Measurements from ENCODE around the gene TM9SF1. TPM values are rescaled to one million over a fixed set of nuclear protein-coding genes. Genes with fewer than 3 reads are reported as not detected.
A peak's percentile ranks its signal among the peaks of the same experiment; 100 is the strongest.
"Not testable (repeated sequence)": the region's sequence is repeated elsewhere in the genome, so short reads cannot be mapped to it uniquely, and the experiment has no call there.

The TM9SF1 gene
- total RNA-seq, 2 donors from 2014 or later: 23.5 to 42.7 TPM

DNA sequence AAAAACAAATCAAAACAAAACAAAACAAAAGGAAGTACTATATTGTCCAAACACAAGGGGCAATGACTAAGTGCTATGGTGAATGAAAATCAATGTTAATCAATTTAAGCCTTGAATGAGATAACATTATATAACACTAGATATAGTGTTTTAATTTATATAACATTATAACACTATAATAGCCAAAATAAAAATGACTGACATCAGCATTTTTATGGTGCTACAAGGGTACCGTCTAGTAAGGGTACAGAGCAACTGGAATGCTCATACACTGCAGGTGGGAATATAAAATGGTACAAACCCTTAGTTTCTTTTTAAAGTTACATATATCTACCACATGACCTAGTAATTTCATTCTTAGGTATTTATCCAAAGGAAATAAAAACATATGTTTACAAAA is 31.2 kb upstream of the TM9SF1 start:
- H3K36me3 ChIP-seq: peaks cover 10% of the 10 kb centered on the region
- no peaks in the 10 kb centered on the region for H3K9me3 ChIP-seq
- TF ChIP-seq, protein P1, sequence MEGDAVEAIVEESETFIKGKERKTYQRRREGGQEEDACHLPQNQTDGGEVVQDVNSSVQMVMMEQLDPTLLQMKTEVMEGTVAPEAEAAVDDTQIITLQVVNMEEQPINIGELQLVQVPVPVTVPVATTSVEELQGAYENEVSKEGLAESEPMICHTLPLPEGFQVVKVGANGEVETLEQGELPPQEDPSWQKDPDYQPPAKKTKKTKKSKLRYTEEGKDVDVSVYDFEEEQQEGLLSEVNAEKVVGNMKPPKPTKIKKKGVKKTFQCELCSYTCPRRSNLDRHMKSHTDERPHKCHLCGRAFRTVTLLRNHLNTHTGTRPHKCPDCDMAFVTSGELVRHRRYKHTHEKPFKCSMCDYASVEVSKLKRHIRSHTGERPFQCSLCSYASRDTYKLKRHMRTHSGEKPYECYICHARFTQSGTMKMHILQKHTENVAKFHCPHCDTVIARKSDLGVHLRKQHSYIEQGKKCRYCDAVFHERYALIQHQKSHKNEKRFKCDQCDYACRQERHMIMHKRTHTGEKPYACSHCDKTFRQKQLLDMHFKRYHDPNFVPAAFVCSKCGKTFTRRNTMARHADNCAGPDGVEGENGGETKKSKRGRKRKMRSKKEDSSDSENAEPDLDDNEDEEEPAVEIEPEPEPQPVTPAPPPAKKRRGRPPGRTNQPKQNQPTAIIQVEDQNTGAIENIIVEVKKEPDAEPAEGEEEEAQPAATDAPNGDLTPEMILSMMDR (IDR thresholded peaks at IDR 0.05): no peak
- H3K4me1 ChIP-seq: peaks cover 0 to 10% of the 10 kb centered on the region in 2 donors
- H3K27ac ChIP-seq: no peak overlapping the region
- no peak for DNase-seq (ENCODE audit: low spot score)
- no peaks in the 10 kb centered on the region for H3K27me3 ChIP-seq
- no peak overlapping the region for H3K4me3 ChIP-seq

GRCh38 chr14:24224618-24225071 is 29.4 kb upstream of the TM9SF1 start:
- Histone ChIP-seq H3K27ac (peak overlapping the region in 1 of 2 donors; percentile 41), H3K4me1 (no peaks in the 10 kb centered on the region), H3K4me3 (no peak overlapping the region), H3K9me3 (no peaks in the 10 kb centered on the region), H3K27me3 (no peaks in the 10 kb centered on the region), H3K36me3 (peaks cover 10% of the 10 kb centered on the region)
- no peak for DNase-seq (ENCODE audit: low spot score)
- TF ChIP-seq, protein P1 (IDR thresholded peaks at IDR 0.05): no peak

- not testable (repeated sequence) for DNase-seq (ENCODE audit: low spot score)
Observed at GRCh38 chr14:24222987-24223386, 27.7 kb upstream of the TM9SF1 start.

DNA sequence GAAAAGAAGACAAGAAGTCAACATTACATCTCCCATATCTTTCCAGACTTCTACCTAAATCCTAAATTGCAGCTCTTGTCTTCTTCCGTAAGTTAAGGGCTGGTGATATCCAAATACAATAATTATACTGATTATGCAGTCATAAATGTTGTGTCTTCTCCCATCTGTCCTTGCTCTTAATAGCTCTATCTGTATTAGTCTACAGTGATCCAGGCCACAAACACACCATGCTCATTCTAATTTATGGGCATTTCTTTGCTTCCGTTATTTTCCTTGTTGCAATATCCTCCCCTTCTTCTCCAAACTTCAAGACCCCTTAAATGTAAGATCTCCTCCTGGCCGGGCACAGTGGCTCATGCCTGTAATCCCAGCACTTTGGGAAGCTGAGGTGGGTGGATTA is 24.3 kb upstream of the TM9SF1 start:
- Histone ChIP-seq H3K9me3 (no peaks in the 10 kb centered on the region), H3K4me1 (peaks cover 0 to 14% of the 10 kb centered on the region in 2 donors), H3K27ac (no peak overlapping the region), H3K36me3 (peaks cover 7% of the 10 kb centered on the region), H3K27me3 (no peaks in the 10 kb centered on the region), H3K4me3 (no peak overlapping the region)
- TF ChIP-seq, protein P1 (IDR thresholded peaks at IDR 0.05): no peak
- DNase-seq (ENCODE audit: low spot score): no peak

More at GRCh38 chr14:24222987-24223386, 27.7 kb upstream of the TM9SF1 start:
- H3K9me3 ChIP-seq, H3K36me3 ChIP-seq, H3K4me1 ChIP-seq, H3K27ac ChIP-seq, H3K27me3 ChIP-seq, H3K4me3 ChIP-seq: not testable (repeated sequence)

- no peaks in the 10 kb centered on the region for H3K27me3 ChIP-seq
- no peak overlapping the region for H3K4me3 ChIP-seq
- TF ChIP-seq, protein P1 (IDR thresholded peaks at IDR 0.05): no peak
- DNase-seq (ENCODE audit: low spot score): no peak
- H3K27ac ChIP-seq: no peak overlapping the region
- peaks cover 0 to 18% of the 10 kb centered on the region in 2 donors for H3K4me1 ChIP-seq
- no peaks in the 10 kb centered on the region for H3K9me3 ChIP-seq
- peaks cover 7% of the 10 kb centered on the region for H3K36me3 ChIP-seq
Observed at GRCh38 chr14:24219080-24219479, 23.8 kb upstream of the TM9SF1 start.

- H3K4me3 ChIP-seq, H3K27ac ChIP-seq: not testable (repeated sequence)
Observed at GRCh38 chr14:24216876-24217275, 21.6 kb upstream of the TM9SF1 start.

GRCh38 chr14:24216345-24216699 is 21.1 kb upstream of the TM9SF1 start:
- no peaks in the 10 kb centered on the region for H3K9me3 ChIP-seq
- H3K4me3 ChIP-seq: peak overlapping the region in 1 of 2 donors; percentile 72
- no peaks in the 10 kb centered on the region for H3K27me3 ChIP-seq
- DNase-seq (ENCODE audit: low spot score): no peak
- peaks cover 7% of the 10 kb centered on the region for H3K36me3 ChIP-seq
- peaks cover 0 to 34% of the 10 kb centered on the region in 2 donors for H3K4me1 ChIP-seq
- TF ChIP-seq, protein P1 (IDR thresholded peaks at IDR 0.05): no peak
- H3K27ac ChIP-seq: peak overlapping the region; percentile 89 to 90

More at GRCh38 chr14:24216876-24217275, 21.6 kb upstream of the TM9SF1 start:
- peaks cover 0 to 28% of the 10 kb centered on the region in 2 donors for H3K4me1 ChIP-seq
- not testable (repeated sequence) for H3K27me3 ChIP-seq; H3K36me3 ChIP-seq; H3K9me3 ChIP-seq; DNase-seq (ENCODE audit: low spot score)

Data from right atrium auricular region (tissue), 2 donors.